ENCODE data around the gene WDFY4. TPM values are rescaled to one million over a fixed set of nuclear protein-coding genes. Genes with fewer than 3 reads are reported as not detected.

The WDFY4 gene
- polyA plus RNA-seq, 1 experiment = not detected

GRCh38 chr10:48806342-48806741 is 121.7 kb downstream of the WDFY4 start:
- POLR2A ChIA-PET = no interaction called here
- Histone ChIP-seq H3K4me3 (ENCODE audit: low read depth, low read length) (no peak overlapping the region), H3K36me3 (ENCODE audit: control insufficient read depth, insufficient read depth, low read length) (no peaks in the 10 kb centered on the region), H3K27me3 (ENCODE audit: control insufficient read depth, insufficient read depth, low read length) (no peaks in the 10 kb centered on the region)
- DNase-seq (ENCODE audit: low read depth) = no peak
- CTCF ChIA-PET = no interaction called here
- TF ChIP-seq, protein P1, sequence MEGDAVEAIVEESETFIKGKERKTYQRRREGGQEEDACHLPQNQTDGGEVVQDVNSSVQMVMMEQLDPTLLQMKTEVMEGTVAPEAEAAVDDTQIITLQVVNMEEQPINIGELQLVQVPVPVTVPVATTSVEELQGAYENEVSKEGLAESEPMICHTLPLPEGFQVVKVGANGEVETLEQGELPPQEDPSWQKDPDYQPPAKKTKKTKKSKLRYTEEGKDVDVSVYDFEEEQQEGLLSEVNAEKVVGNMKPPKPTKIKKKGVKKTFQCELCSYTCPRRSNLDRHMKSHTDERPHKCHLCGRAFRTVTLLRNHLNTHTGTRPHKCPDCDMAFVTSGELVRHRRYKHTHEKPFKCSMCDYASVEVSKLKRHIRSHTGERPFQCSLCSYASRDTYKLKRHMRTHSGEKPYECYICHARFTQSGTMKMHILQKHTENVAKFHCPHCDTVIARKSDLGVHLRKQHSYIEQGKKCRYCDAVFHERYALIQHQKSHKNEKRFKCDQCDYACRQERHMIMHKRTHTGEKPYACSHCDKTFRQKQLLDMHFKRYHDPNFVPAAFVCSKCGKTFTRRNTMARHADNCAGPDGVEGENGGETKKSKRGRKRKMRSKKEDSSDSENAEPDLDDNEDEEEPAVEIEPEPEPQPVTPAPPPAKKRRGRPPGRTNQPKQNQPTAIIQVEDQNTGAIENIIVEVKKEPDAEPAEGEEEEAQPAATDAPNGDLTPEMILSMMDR (IDR thresholded peaks at IDR 0.05; ENCODE audit: insufficient read depth, low read depth, low read length) = no peak

- TF ChIP-seq, protein P1 (IDR thresholded peaks at IDR 0.05; ENCODE audit: insufficient read depth, low read depth, low read length) = no peak
- Histone ChIP-seq H3K27me3 (ENCODE audit: control insufficient read depth, insufficient read depth, low read length) (no peaks in the 10 kb centered on the region; the same call in 1 of the 2 replicates), H3K4me3 (ENCODE audit: low read depth, low read length) (no peak overlapping the region), H3K36me3 (ENCODE audit: control insufficient read depth, insufficient read depth, low read length) (no peaks in the 10 kb centered on the region)
- ChIA-PET CTCF (interaction anchor here (1.1 kb wide), 1 partner anchor 15 kb away, joined by 3 read pairs; no protein-coding TSS in a partner anchor), POLR2A (no interaction called here)
- DNase-seq (ENCODE audit: low read depth) = no peak
These were observed 123.3 kb downstream of the WDFY4 start for GRCh38 chr10:48807791-48808470.

DNA sequence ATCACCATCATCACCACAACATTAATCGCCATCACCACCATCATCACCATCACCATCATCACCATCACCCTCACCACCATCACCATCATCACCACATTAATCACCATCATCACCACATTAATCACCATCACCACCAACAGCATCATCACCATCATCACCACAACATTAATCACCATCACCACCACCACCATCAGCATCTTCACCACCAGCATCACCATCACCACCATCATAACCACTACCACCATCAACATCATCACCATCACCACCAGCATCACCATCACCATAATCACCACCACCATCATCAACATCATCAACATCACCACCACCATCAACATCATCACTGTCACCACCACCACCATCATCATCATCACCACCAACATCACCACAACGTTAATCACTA is 124.6 kb downstream of the WDFY4 start:
- DNase-seq (ENCODE audit: low read depth) = no peak
- ChIA-PET POLR2A (no interaction called here), CTCF (no interaction called here)
- Histone ChIP-seq H3K27me3 (ENCODE audit: control insufficient read depth, insufficient read depth, low read length) (no peaks in the 10 kb centered on the region; the same call in 1 of the 2 replicates), H3K4me3 (ENCODE audit: low read depth, low read length) (no peak overlapping the region), H3K36me3 (ENCODE audit: control insufficient read depth, insufficient read depth, low read length) (no peaks in the 10 kb centered on the region)
- TF ChIP-seq, protein P1 (IDR thresholded peaks at IDR 0.05; ENCODE audit: insufficient read depth, low read depth, low read length) = no peak

DNA sequence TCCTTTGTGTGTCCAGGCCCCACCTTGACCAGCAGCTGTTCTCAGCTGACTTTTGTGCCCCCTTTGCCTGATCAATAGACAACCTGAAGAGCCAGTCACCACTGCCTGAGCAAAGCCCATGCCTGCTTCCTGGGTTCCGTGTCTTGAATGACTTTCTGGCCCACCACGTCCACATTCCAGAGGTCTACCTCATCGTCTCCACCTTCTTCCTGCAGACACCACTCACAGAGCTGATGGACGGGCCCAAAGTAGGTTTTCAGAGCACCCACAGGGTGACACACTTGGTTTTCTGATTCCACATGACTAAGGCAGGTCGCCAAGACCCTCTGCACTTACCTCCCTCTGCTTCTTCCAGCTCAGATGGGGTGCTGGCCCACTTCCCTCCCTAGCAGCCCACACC is 126.8 kb downstream of the WDFY4 start:
- no peaks in the 10 kb centered on the region for H3K36me3 ChIP-seq (ENCODE audit: control insufficient read depth, insufficient read depth, low read length)
- ChIA-PET POLR2A (no interaction called here), CTCF (no interaction called here)
- no peak for DNase-seq (ENCODE audit: low read depth)
- TF ChIP-seq, protein P1 (IDR thresholded peaks at IDR 0.05; ENCODE audit: insufficient read depth, low read depth, low read length) = no peak
- H3K4me3 ChIP-seq (ENCODE audit: low read depth, low read length) = no peak overlapping the region
- H3K27me3 ChIP-seq (ENCODE audit: control insufficient read depth, insufficient read depth, low read length) = no peaks in the 10 kb centered on the region; the same call in 1 of the 2 replicates

GRCh38 chr10:48811917-48812316 is 127.2 kb downstream of the WDFY4 start:
- CTCF ChIA-PET = no interaction called here

More at GRCh38 chr10:48811917-48812316, 127.2 kb downstream of the WDFY4 start:
- Histone ChIP-seq H3K27me3 (ENCODE audit: control insufficient read depth, insufficient read depth, low read length) (no peaks in the 10 kb centered on the region; the same call in 1 of the 2 replicates), H3K36me3 (ENCODE audit: control insufficient read depth, insufficient read depth, low read length) (no peaks in the 10 kb centered on the region), H3K4me3 (ENCODE audit: low read depth, low read length) (no peak overlapping the region)
- DNase-seq (ENCODE audit: low read depth) = no peak
- POLR2A ChIA-PET = no interaction called here
- TF ChIP-seq, protein P1 (IDR thresholded peaks at IDR 0.05; ENCODE audit: insufficient read depth, low read depth, low read length) = no peak
